ENCODE results near the gene STARD9.

STARD9 gene

DNA sequence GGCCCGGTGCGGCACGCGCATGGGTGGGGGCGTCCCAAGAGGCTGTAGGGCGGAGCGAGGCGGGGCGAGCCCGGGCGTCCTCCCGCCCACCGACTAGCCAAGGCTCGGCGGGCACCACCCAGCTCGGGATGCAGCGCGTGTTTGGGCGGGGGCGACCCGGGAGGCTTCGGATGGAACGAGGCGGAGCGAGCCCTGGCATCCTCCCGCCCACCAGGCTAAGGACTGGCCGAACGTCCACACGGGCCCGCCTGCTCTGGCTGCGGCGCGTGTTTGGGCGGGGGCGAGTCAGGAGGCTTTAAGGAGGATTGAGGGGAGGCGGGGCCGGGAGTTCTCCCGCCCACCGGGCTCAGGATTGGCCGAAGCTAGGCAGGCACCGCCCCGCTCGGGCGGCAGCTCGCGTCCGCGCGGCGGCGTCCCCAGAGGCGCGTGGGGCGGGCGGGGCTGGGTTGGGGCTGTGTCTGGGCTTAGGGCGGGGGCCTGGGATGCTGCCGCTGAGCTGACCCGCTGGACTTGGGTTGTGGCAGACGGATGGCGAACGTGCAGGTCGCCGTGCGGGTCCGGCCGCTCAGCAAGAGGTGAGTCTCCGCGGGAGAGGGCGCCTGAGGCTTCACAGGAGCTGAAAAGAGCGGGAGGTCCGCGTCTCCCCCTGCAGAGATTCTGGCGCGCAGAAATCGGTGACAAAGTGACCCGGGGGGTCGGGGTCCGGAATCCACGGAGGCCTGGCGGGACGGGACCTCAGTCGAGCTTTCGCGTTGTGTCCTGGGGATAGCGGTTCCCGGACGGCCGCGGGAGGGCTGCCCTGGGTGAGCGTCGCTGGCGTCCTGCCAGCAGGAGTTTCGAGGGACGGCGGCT is at the start of gene STARD9:
TSS of gene STARD9 (plus strand) at position 419 of the 852 bp plus-strand sequence. CDS start at position 529, 110 bp downstream.
- H3K27ac ChIP-seq: peak within 1 kb of the TSS; percentile 57
- in situ Hi-C loops (cut with HindIII; ENCODE audit: low pct_ligation_motif_present, low sequenced_read_pairs): no loop called here
- H3K4me3 ChIP-seq (ENCODE audit: low read depth, low read length): peak within 1 kb of the TSS; percentile 80
- DNase-seq: peak; percentile 97
- no peaks in the 10 kb centered on the region for H3K27me3 ChIP-seq (replicated peaks)
- TF ChIP-seq CTCF (IDR thresholded peaks at IDR 0.05; ENCODE audit: low read depth, low read length, missing control alignments): no peak
- no peaks in the 10 kb centered on the region for H3K36me3 ChIP-seq (replicated peaks)

GRCh38 chr15:42528970-42529369 is 46.4 kb upstream of the STARD9 start:
- H3K4me3 ChIP-seq (ENCODE audit: low read depth, low read length): no peak overlapping the region
- no peaks in the 10 kb centered on the region for H3K27me3 ChIP-seq (replicated peaks)
- no peak overlapping the region for H3K27ac ChIP-seq
- in situ Hi-C loops (cut with HindIII; ENCODE audit: low pct_ligation_motif_present, low sequenced_read_pairs): no loop called here
- DNase-seq: no peak
- TF ChIP-seq CTCF (IDR thresholded peaks at IDR 0.05; ENCODE audit: low read depth, low read length, missing control alignments): no peak
- peaks cover 40% of the 10 kb centered on the region for H3K36me3 ChIP-seq (replicated peaks)

- no peak for TF ChIP-seq CTCF (IDR thresholded peaks at IDR 0.05; ENCODE audit: low read depth, low read length, missing control alignments)
- no peak for DNase-seq
- Histone ChIP-seq H3K36me3 (replicated peaks) (peaks cover 30% of the 10 kb centered on the region), H3K4me3 (ENCODE audit: low read depth, low read length) (no peak overlapping the region), H3K27me3 (replicated peaks) (no peaks in the 10 kb centered on the region), H3K27ac (no peak overlapping the region)
- in situ Hi-C loops (cut with HindIII; ENCODE audit: low pct_ligation_motif_present, low sequenced_read_pairs): no loop called here
Observed at GRCh38 chr15:42533246-42533645, 42.2 kb upstream of the STARD9 start.

GRCh38 chr15:42544853-42545629 is 30.4 kb upstream of the STARD9 start:
- Histone ChIP-seq H3K36me3 (replicated peaks) (peaks cover 8% of the 10 kb centered on the region), H3K4me3 (ENCODE audit: low read depth, low read length) (no peak overlapping the region), H3K27me3 (replicated peaks) (no peaks in the 10 kb centered on the region), H3K27ac (no peak overlapping the region)
- TF ChIP-seq CTCF (IDR thresholded peaks at IDR 0.05; ENCODE audit: low read depth, low read length, missing control alignments): no peak
- in situ Hi-C loops (cut with HindIII; ENCODE audit: low pct_ligation_motif_present, low sequenced_read_pairs): no loop called here
- DNase-seq: peak; percentile 1

- H3K4me3 ChIP-seq (ENCODE audit: low read depth, low read length): peak overlapping the region; percentile 94
- H3K36me3 ChIP-seq (replicated peaks): peaks cover 5% of the 10 kb centered on the region
- no peaks in the 10 kb centered on the region for H3K27me3 ChIP-seq (replicated peaks)
- peak overlapping the region; percentile 37 for H3K27ac ChIP-seq
- TF ChIP-seq CTCF (IDR thresholded peaks at IDR 0.05; ENCODE audit: low read depth, low read length, missing control alignments): no peak
- in situ Hi-C loops (cut with HindIII; ENCODE audit: low pct_ligation_motif_present, low sequenced_read_pairs): no loop called here
- no peak for DNase-seq
Observed at GRCh38 chr15:42547918-42548248, 27.5 kb upstream of the STARD9 start.
